Skin epidermis (tissue), 12 donors: ENCODE results near the gene AP5B1.

Experiments
- H3K27ac ChIP-seq, 21 experiments: fragments of 200-600 bp; sonication (generic) in 11 of 21; one replicate each; pipeline ENCODE4 v1.5.0; 2020; ENCODE audit warnings: mild to moderate bottlenecking in 3 of 21, inconsistent platforms in 2 of 21, moderate library complexity in 2 of 21
- H3K4me3 ChIP-seq, 7 experiments: fragments of 200-600 bp; sonication (generic) in 2 of 7; one replicate each; pipeline ENCODE4 v1.5.0; 2020; ENCODE audit warnings: inconsistent platforms in 2 of 7, mild to moderate bottlenecking in 2 of 7, moderate library complexity in 1 of 7

Gene AP5B1

GRCh38 chr11:65727865-65728264, 52.9 kb downstream of the AP5B1 start:
- H3K27ac ChIP-seq = no peak overlapping the region
- H3K4me3 ChIP-seq = no peak overlapping the region

DNA sequence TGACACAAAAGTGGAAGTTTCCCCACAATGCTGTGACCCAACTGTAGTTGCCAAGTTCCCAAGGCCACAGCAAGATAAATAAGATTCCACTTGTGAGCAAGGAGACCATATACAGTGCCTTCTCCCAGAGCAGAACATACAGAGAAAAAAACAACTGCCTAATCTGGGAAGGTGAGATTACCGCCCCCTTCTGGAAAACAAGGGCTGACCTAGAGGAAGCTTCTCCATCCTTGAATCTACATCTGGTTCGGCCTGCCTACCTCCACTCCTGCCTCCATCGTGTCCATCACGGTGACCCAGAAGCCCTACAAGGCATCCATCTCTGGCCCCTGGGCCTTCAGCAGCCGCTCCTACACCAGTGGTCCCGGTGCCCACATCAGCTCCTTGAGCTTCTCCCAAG, 54.1 kb downstream of the AP5B1 start:
- Histone ChIP-seq H3K27ac (no peak overlapping the region), H3K4me3 (no peak overlapping the region)
